Ovary (tissue), 3 donors: ENCODE results near the gene SPAG7.

Source experiments
- CTCF ChIP-seq, 3 donors: fragments of 450-650 bp in 2 of 3; fragments of 200-600 bp in 1 of 3; IDR thresholded peaks; one replicate each; pipeline versions ENCODE4 v1.5.1 to v1.8.0; 2016 to 2022; ENCODE audit warnings: antibody characterized with exemption in 3 of 3, mild to moderate bottlenecking in 1 of 3
- EP300 ChIP-seq: sonication (generic); formaldehyde crosslinking; IDR thresholded peaks from one replicate; pipeline ENCODE4 v1.6.1; 2017; ENCODE audit warnings: antibody characterized with exemption
- donor health status: DM: no; HTN: no; CAD: no.

- no peak for TF ChIP-seq EP300
- TF ChIP-seq CTCF (IDR thresholded peaks at IDR 0.05): no peak
Observed at GRCh38 chr17:4982305-4982704, 14.7 kb upstream of the SPAG7 start.
